LHCN-M2 (cell line): ENCODE data around the gene CCDC70. TPM values are rescaled to one million over a fixed set of nuclear protein-coding genes. Genes with fewer than 3 reads are reported as not detected.

Experiments used
- DNase-seq: peaks from one replicate; pipeline ENCODE4 v3.0.0-alpha.2; 2012; ENCODE audit warnings: low read depth
- total RNA-seq: library from RNA; depleted of rRNA; stranded (reverse); fragments of >200 nt; gene quantifications from 2 replicates; pipeline ENCODE4 v1.2.3, GENCODE V29; 2014

The CCDC70 gene
- total RNA-seq, 1 experiment from 2014 or later: not detected

DNA sequence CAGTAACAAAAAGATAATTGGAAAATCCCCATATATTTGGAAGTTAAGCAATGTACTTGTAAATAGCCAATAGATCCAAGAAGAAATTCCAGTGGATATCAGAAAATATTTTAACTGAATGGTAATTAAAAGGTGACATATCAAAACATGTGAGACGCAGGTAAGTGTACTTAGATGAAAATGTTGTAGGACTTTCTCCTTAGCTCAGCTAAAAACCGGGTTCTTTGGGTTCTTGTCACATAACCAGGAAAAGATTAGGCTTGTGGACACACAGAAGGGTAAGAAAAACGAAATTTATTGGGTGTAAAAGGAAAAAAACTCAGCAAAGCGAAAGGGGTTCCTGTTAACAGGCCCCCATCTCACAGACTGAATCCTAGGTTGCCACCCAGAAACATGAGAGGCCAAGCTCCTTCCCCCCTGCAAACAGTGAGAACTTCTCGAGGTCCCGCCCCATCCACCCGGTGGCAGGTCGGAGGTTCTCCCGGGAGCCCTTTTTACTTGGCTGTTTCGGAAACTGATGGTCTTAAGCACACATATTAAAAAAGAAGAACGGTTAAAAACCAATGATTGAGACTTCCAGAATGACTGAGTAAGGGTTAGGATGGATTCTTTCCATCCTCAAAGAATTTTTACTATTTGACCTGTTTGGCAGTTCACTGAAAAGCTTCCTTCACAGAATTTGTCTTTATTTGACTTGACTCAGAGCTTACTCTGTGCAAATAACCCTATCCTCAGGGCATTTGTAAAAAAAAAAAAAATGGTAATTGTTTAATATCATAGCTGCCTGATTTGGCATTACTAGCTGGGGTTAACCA is 3.1 kb upstream of the CCDC70 start:
- no peak for DNase-seq

DNA sequence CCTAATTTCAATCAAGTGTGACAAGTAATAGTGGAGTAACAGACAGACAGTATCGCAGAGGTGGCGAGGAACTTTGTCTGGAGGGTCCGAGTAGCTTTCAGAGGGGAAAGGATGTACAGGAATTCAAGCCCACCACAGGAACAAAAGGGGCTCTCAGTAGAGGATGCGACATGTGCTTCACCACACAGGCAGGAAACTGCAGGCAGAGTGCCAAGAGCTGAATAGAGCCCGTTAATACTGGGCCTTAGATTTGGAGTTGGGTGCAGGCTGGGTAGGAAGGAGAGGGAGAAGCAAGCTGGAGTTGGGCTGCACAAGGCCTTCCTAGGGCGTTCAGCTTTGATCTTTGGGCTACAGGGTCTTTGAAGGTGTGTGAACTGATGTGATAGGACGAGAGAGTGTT is 1.2 kb downstream of the CCDC70 start:
- no peak for DNase-seq

DNA sequence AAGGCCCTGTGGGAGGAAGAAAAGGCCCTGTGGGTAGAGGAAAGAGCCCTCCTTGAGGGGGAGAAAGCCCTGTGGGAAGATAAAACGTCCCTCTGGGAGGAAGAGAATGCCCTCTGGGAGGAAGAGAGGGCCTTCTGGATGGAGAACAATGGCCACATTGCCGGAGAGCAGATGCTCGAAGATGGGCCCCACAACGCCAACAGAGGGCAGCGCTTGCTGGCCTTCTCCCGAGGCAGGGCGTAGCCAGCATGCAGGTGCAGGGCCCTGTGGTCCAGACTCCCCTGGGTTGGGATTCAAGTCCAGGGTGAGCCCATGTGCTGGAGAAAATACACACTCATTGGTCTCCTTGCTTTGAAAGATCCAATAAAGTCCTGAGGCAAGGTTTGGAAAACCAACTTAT is 4.1 kb downstream of the CCDC70 start:
- no peak for DNase-seq

DNA sequence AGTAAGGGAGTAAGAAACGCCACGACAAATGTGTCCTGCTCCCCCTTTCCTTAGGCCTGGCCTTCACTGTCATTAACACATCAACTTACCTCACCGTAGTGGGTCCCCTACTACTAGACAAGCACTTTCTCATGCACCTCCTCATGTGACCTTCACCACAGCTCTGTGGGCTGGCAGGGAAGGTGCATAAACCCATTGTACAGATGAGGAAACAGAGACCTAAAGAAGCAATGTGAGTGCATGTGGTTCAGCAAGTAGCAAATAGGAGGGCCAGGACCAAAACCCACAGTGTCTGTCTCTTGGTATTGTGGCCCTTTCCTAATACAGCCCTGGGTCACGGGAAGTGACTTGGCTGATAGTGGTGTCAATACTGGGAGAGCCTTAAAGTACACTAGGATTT is 5.3 kb downstream of the CCDC70 start:
- DNase-seq: no peak

DNA sequence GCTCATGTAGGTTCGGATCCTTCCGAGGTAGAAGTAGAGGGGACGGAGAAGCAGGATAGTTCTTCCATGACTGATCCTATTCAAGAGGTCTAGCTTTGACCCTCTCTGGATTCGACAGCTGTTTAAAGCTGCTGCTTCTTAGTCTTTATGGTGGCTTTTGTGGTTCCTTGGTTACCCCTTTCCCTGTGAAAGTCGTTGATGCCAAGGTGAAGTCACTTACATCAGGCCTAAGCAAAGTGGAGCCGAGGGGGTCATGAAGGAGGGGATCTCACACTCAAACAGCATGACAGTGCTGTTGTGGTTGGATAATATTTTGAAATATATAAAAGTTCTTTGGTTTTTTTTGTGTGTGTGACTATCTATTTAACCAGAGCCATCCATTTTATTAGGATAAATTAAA is 8.1 kb downstream of the CCDC70 start:
- DNase-seq: no peak

DNA sequence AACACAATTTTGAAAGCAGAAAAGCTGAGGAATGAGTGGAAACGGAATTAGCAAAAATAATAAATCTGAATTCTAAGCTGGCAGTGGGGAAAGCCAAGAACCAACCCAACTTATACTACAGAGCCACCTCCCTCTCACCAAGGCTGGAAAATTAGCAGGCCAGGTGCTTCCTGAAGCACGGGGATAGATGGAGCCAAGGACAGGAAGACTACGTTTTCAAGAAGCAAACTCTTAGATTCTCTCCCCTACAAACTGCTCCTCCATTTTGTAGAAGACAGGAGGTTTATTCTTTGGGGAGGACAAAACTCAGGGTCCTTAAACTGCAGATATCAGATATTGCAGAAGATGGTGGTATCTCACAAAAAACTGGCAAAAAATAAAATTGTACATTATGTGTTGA is 8.8 kb downstream of the CCDC70 start:
- DNase-seq: no peak

DNA sequence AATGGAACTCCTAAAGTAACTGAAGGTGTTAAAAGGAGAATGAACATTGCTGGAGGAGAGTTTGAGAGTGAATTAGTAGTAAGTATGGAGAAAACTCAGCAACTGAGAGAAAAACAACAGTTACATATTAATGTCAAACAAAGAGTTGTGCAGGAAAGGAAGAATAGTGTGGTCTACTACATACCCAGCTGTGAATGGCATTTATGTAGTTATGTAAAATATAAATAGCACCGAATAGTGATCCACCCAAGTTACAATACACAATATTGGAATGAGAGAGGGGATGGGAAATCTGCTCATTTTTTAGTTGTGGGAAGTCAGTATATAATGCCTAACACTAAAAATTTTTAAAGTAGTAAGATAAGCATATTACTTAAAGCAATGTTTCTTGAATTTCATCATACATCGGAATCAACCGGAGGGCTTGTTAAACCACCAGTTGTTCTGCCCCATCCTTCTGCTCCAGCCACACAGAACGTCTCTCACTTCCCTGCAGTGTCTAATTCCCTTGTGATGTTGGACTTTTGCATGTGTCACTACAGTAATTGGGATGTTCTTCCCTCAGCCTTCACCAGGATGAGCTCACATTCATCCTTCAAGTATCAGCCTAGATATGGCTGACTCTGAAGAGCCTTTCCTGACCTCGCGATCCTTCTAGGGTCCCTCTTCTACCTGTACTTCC is 11.5 kb downstream of the CCDC70 start:
- DNase-seq: no peak

DNA sequence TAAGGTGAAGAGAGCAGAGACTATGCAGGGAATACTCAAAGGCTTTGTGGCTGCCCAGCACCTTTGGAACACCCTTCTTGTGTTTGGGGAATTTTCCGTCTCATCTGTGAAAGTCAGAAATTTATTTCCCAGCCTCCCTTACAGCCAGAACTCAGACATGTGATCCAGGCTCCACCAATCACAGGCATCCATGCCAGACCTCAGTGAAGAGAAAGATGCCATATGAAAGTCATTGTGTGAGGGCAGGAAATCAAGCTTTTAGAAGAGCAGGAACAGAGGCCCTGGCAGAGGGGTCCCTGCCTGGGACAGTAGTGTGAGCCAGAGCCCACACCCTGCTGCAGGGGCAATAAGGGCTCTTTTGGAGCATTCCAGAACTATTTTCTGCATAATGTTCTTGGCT is 12.1 kb downstream of the CCDC70 start:
- no peak for DNase-seq

DNA sequence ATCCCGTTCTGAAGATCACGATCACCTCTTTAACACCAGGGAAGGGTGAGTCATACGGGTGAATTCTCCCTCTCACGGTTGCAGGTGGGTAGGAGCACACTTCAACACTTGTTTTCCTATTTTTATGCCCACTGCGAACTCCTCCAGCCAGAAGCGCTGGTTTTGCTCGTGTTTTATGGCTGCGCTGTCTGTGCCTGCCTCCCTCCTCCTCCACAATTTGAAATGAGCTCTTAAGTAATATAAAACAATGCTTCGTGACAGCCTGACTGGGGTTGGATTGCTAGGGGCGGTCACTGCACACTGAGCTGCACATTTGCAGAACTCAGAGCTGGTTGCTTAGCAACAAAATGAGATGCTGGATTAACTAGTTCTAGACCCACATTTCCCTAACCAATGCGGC is 12.9 kb downstream of the CCDC70 start:
- DNase-seq: no peak

DNA sequence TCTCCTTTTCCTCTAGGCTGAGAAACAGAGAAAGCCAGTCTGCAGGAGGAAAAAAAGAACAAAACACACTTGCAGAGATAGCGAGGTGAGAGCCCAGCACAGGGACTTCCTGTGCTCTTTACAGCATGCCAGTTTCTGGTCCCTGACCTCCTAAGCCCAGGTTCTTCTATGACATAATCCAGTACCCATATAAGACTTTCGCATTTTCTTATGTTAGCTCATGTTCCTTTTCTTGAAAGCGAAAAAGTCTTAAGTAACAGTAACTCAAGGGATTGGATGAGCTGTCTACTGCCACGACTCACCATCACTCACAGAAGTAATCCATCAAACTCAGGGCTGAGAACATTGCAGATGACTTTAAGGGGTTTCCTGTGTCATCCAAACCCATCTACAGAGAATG is 17.4 kb downstream of the CCDC70 start:
- DNase-seq: no peak

DNA sequence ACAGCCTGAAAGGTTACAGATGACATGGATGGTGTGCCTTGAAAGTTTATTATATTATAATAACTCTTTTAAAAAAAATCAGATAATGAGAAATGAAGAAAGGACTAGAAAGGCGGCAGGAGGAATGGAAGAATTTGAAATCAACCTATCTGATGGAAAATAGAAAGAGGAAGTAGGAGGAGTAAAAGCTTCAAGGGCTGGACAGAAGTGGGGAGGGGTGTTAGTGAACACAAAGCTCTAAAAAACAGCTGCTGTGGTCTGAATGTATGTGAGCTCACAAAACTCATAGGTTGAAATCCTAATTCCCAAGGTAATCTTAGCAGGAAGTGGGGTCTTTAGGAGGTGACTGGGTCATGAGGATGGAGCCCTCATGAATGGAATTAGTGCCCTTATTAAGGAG is 19.5 kb downstream of the CCDC70 start:
- no peak for DNase-seq

DNA sequence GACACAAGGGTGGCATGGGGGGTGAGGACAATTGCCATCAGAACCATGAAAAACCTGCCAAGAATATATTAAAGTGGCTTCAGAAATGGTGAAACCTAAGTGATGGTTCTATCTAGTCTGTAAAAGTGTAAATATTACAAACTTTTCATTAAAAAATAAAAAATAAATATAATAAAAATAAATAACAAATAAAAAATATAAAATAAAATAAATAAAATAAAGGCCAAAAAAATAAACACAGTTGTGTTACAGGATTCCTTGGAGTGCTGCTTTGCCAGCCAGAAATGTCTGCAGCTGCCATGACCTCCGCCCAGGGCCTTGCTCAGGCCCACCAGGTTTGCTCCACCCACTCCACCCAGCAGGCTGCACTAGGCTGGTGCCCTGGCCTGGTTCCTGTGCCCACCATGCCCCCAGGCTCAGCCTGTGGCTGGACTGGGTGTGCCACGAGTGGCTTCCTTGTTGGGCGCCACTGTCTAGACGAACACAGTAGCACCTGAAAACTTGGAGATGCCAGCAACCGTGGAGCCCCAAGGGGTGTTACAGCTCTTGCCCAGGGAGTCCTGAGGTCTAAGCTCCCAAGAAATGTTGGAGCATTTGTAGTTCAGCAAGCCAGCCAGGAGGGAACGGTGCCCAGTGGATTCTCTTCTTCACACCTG is 20.9 kb downstream of the CCDC70 start:
- no peak for DNase-seq

DNA sequence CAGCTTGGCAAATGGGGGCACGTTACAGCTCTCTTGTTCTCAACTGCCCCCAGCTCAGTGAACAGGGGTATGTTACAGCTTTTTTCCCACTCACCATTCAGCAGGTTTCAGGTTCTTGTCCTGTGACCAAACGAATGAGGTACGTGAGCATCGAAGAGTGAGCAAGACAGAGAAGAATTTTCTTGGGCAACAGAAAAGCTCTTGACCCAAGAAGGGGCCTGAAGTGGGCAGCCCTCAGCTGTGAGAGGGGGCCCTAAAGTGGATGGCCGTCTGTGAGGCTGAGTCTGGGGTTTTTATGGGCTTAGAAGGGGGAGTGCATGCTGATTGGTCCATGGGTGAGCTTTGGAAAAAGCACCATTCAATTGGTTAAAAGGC is 21.4 kb downstream of the CCDC70 start:
- DNase-seq: no peak

DNA sequence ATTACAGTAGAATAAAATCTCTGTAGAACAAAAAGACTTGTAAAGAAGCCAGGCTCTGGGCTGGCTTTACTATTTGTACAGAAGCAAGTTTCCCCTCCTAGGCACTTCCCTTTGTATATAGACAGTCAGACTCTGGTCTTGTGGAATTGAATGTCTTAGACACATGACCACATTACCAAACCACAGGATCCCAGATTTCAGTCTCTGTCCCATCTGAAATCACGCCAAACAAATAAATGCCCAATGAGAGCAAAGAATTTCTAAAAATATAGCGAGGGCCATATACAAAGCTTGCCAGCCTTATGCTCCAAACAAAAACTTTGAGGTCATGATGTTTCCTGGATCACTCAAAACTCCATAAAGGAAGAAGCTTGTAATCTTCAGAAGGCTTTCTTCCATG is 23.9 kb downstream of the CCDC70 start:
- no peak for DNase-seq

DNA sequence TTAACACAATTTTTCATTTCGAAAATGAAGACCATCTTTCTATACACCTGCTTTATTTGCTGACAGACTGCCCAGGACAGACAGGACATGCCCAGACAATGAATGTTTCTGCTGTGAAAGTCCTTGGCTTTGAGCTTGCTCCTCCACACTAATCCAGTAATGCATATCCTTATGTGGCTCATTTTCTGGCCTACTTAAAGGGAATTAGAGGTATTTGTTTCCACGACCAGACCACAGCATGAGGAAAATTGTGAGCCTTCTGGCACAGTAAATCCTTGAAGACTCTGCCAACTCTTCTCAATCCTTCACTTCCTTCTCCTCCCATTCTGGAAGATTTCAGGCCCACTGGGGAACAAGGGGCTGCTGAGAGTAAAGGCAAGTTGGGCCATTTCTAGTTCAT is 25.7 kb downstream of the CCDC70 start:
- DNase-seq: no peak

DNA sequence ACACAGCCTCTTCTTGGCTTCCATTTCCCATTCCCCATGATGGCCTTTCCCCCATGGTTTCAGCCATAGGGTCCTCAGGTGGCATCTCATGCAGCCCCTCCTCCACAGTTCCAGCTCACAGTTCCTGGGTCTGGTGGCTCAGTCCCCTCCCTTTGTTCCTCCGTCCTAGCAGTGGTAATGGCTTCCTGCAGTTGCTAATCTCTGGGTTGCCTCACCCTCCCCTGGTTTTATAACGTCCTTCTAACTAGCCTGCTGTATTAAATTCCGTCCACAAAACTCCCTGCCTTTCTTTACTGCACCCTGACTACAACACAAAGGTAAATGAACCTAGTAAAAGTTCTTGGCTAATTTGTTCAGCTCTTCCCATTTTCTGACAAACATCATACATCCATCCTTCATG is 30.9 kb downstream of the CCDC70 start:
- no peak for DNase-seq

DNA sequence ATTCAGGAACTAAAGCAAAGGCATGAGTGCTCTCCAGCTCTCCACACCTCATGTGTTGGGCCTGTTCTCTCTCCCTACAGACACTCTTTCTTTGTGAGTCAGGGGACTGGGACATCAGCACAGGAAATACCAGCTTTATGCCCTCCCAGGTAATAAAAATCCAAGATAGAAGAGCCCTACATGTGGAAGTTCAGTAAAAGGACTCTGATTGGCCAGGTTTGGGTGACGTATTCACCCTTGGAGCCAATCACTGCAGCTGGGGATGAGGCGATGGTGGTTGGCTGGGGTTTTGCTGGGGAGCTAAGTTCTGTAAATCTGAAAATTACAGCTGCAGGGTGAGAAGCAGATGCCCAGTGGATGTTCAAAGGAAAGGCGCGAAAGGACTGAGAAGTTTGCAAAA is 32.5 kb downstream of the CCDC70 start:
- DNase-seq: peak; percentile 29

DNA sequence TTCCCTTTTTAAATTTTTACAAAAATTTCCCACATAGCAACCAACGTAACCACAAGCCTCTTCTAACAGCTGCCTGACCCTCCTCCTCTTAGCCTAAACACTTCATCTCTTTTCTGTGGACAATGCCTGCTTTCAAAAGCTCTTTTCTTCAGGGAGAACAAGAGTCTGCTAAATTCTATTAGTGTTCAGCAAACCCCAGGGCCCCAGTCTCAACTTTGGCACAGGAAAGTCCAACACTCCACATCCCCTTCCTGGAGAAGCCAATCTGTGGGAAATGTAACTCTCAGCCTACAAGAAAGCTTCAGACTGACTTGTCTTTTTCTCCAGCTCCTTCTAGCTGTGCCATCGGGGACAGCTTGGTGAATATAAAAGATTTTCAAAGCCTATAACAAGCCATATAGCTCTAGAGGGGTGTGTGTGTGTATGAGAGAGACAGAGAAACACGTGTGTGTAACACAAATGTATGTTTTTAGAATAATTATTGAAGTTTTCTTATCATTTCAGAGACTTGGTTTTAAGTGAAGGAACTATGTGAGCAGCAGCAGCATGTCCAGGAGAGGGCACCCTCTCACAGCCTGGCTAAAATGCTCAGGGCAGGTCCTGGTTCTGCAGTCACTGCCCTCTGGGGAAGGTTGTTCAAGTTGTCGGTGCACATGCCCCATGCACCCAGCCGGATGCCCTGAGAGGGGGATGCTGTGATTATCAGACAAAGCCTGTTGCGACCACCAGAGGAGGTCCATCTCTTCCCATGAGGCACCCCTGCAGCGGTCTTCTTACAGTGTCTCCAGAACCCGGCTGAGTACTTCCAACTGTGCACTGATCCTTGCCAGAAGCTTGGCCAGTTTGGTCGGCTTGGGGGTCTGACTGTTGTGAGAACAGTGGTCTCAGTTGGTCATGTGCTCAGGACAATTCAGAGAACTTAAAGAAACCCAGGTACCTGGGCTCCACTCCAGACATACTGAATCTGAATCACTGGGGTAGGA is 34.4 kb downstream of the CCDC70 start:
- peak; percentile 27 for DNase-seq

DNA sequence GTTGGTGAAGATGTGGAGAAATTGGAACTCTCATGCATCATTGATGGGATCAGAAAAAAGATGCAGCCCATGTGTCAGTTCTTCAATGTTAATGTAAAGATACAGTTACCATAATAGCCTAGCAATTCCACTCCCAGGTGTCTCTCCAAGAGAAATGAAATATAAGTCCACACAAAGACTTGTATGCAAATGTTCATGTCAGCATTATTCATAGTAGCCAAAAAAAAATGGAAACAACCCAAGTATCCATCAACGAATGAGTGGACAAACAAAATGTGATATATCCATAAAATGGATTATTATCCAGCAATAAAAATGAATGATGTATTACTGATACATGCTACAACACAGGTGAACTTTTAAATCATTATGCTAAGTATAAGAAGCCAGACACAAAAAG is 38.7 kb downstream of the CCDC70 start:
- no peak for DNase-seq

DNA sequence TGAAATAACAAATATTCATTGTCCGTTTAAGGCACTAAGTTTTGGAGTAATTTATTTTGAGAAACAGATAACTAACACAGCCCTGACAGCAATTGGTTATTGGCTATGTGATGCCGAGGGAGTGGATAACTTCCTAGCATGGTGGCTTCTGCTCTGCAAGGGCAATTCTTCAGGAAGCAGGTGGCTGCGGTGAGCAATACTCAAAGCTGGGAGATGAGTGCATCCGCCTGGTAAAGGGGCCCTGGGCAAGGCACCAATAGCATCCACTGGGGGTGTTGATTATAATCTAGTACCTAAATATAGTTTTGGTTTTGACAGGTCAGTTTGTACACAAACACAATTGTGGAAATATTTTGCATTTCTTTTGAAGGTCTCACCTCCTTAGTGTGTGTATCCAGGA is 41.0 kb downstream of the CCDC70 start:
- no peak for DNase-seq

DNA sequence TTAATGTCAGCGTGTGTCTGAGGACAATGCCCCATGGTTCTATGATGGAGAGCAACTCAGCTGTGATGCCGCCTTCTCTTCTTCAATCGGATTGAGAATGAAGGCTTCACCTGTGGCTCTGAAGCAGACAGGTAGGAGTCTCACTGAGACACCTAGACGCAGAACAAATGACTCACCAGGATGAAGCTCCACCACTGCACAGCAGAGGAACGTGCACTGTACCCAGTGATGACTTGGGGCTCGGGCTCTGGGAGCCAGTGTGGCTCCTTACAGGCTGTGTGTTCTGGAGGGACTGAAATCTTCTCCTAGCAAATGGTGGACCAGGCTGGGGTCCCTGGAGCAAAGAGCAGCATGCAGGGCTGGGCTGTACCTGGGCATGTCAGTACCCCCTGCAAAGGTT is 44.0 kb downstream of the CCDC70 start:
- DNase-seq: no peak

DNA sequence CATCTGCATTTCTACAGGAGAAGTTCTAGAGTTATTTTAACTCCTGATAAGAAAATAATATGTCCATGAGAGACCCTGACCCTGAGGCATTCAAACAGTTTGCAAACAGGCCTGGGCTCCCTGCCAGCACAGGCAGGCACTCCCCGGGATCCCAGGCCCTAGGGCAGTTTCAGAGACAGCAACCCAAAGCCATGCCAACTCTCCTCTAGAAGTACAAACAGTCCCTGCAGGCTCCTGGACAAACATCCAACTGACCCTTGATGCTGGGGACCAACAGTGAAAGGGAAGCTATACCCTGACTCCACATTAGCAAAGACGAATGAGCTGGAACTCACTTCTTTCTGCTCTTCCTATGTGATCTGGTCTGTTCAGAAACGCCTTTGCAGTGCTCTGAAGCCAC is 44.8 kb downstream of the CCDC70 start:
- DNase-seq: no peak
